HepG2 (cell line): ENCODE results near the gene FITM1. TPM values are rescaled to one million over a fixed set of nuclear protein-coding genes. Genes with fewer than 3 reads are reported as not detected.

Source experiments
- CAMTA2 ChIP-seq: sonication (generic); formaldehyde crosslinking; IDR thresholded peaks from 2 replicates; pipeline ENCODE4 v1.4.0; 2020; ENCODE audit warnings: mild to moderate bottlenecking, missing genetic modification reagents, borderline replicate concordance
- CREB1 ChIP-seq, 2 experiments: fragments of 450-650 bp in 1 of 2; IDR thresholded peaks; 2 replicates each; pipeline ENCODE4 v1.6.1; 2016 to 2017; ENCODE audit warnings: control low read depth in 1 of 2, mild to moderate bottlenecking in 1 of 2, missing compliant biosample characterization in 1 of 2, missing genetic modification characterization in 1 of 2
- ISL2 ChIP-seq: sonication (generic); formaldehyde crosslinking; IDR thresholded peaks from 2 replicates; pipeline ENCODE4 v1.5.0; 2020; ENCODE audit warnings: missing genetic modification reagents
- KAT7 ChIP-seq: IDR thresholded peaks from 2 replicates; pipeline ENCODE4 v1.6.1; 2018; ENCODE audit warnings: borderline replicate concordance, missing compliant biosample characterization
- KLF15 ChIP-seq: sonication (generic); formaldehyde crosslinking; IDR thresholded peaks from 2 replicates; pipeline ENCODE4 v1.8.1; 2023; ENCODE audit warnings: borderline replicate concordance, mild to moderate bottlenecking, inconsistent platforms, missing genetic modification reagents, mixed read lengths
- SIN3B ChIP-seq: fragments of 150-350 bp; IDR thresholded peaks from 2 replicates; pipeline ENCODE4 v1.6.1; 2014; ENCODE audit warnings: low read length
- SUZ12 ChIP-seq: fragments of 150-350 bp; IDR thresholded peaks from 2 replicates; pipeline ENCODE4 v1.6.1; 2014; ENCODE audit warnings: low read depth, low read length
- TBX3 ChIP-seq: fragments of 450-650 bp; IDR thresholded peaks from 2 replicates; pipeline ENCODE4 v1.6.1; 2017; ENCODE audit warnings: antibody characterized with exemption, mild to moderate bottlenecking, inconsistent platforms, borderline replicate concordance
- THAP11 ChIP-seq: IDR thresholded peaks from 2 replicates; pipeline ENCODE4 v1.6.1; 2016; ENCODE audit warnings: missing biosample characterization, missing genetic modification reagents
- ZBTB7B ChIP-seq: sonication (generic); formaldehyde crosslinking; IDR thresholded peaks from 2 replicates; pipeline ENCODE4 v1.4.0; 2020; ENCODE audit warnings: missing genetic modification reagents
- ZFP1 ChIP-seq: IDR thresholded peaks from 2 replicates; pipeline ENCODE4 v1.6.1; 2016
- ZNF235 ChIP-seq: sonication (generic); formaldehyde crosslinking; IDR thresholded peaks from 2 replicates; pipeline ENCODE4 v1.8.1; 2023; ENCODE audit warnings: mild to moderate bottlenecking, missing genetic modification reagents, borderline replicate concordance
- ZNF431 ChIP-seq: sonication (generic); formaldehyde crosslinking; IDR thresholded peaks from 2 replicates; pipeline ENCODE4 v1.9.0; 2022; ENCODE audit warnings: missing genetic modification reagents, low read depth, mild to moderate bottlenecking, borderline replicate concordance
- ZNF44 ChIP-seq: sonication (generic); formaldehyde crosslinking; IDR thresholded peaks from 2 replicates; pipeline ENCODE4 v1.5.1; 2020; ENCODE audit warnings: mild to moderate bottlenecking, missing genetic modification reagents
- polyA plus RNA-seq, 8 experiments: library from polyadenylated mRNA; depleted of rRNA in 3 of 8; stranded (reverse) in 7 of 8; unstranded in 1 of 8; fragments of >200 nt; fragmentation: Illumina TruSeq in 4 of 8; extraction: Trizol in 4 of 8; gene quantifications; 2 replicates each; pipeline versions ENCODE4 v1.2.1 to v1.2.3, GENCODE V29; 2011 to 2016; ENCODE audit warnings: low read depth in 4 of 8, missing spikeins in 1 of 8, mixed read lengths in 1 of 8; ENCODE audit not compliant: insufficient read depth in 1 of 8
- total RNA-seq, 5 experiments: library from RNA; depleted of rRNA; stranded (reverse); fragments of >200 nt; fragmentation: Illumina TruSeq; extraction: Trizol; gene quantifications; 2 replicates each; pipeline ENCODE4 v1.2.3, GENCODE V29; 2016; ENCODE audit warnings: low read depth in 1 of 5
- TF ChIP-seq, protein P1 (sequence below): sonication (generic); formaldehyde crosslinking; IDR thresholded peaks from 2 replicates; pipeline ENCODE4 v1.5.0; 2020; ENCODE audit warnings: mild to moderate bottlenecking, missing genetic modification reagents, borderline replicate concordance
- TF ChIP-seq, protein P2 (sequence below): IDR thresholded peaks from 2 replicates; pipeline ENCODE4 v1.6.1; 2016; ENCODE audit warnings: low read depth, missing genetic modification reagents, missing compliant biosample characterization
- TF ChIP-seq, protein P3 (sequence below): sonication (generic); formaldehyde crosslinking; IDR thresholded peaks from 2 replicates; pipeline ENCODE4 v1.4.0; 2020; ENCODE audit warnings: mild to moderate bottlenecking, low read depth, missing genetic modification reagents
- TF ChIP-seq, protein P4 (sequence below): sonication (generic); formaldehyde crosslinking; IDR thresholded peaks from 2 replicates; pipeline ENCODE4 v1.5.0; 2020; ENCODE audit warnings: missing genetic modification reagents
- TF ChIP-seq, protein P5 (sequence below): sonication (generic); formaldehyde crosslinking; IDR thresholded peaks from 2 replicates; pipeline ENCODE4 v1.8.1; 2023; ENCODE audit warnings: missing genetic modification reagents, mild to moderate bottlenecking, borderline replicate concordance

The FITM1 gene
- total and polyA plus RNA-seq, 2 of the 13 experiments (the other 11 are each of a cell fraction or from before 2014, with no cell fraction given), result 2.7 to 5.8 TPM

DNA sequence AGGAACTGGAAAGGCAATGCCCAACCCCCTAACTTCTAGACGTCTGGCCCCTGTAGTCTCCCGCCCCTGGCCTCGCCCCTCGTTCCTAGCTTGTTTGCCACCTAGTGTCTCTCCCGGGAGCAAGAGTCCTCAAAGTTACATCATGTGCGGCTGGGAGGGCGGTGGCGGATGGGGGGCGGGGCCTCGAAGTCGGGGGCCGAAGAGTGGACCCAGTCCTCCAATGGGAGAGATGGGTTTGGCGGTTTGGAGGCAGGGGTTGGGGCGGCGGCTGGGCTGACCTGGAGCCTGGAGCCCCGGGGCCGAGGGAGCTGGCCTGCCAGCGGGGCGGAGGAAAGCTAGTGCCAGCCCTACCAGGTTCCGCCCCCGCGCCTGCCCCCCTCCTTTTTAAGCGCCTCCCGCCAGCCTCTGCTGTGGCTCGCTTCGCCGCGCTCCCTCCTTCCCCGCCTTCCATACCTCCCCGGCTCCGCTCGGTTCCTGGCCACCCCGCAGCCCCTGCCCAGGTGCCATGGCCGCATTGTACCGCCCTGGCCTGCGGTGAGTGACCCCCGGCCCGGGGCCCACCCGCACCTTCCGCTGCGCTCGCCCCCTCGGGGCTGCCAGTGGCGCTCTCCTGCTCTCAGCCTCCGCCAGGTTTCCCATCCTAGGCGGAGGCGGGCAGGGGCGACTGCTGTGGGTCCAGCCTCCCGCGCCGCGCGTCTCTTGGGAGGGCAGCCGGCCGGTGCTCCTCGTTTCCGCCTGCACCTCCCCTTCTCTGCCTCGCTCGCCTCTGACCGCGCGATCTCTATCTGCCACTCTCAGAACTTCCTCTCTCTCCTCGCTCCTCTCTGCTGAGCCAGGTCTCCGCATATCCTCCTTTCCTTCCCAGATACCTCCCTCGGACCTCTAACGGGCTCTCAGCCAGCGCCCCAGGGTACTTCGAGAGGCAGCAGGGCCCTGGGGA is 36.3 kb upstream of the FITM1 start, which contains the start of gene PCK2 (continued):
- TF ChIP-seq, protein P1, sequence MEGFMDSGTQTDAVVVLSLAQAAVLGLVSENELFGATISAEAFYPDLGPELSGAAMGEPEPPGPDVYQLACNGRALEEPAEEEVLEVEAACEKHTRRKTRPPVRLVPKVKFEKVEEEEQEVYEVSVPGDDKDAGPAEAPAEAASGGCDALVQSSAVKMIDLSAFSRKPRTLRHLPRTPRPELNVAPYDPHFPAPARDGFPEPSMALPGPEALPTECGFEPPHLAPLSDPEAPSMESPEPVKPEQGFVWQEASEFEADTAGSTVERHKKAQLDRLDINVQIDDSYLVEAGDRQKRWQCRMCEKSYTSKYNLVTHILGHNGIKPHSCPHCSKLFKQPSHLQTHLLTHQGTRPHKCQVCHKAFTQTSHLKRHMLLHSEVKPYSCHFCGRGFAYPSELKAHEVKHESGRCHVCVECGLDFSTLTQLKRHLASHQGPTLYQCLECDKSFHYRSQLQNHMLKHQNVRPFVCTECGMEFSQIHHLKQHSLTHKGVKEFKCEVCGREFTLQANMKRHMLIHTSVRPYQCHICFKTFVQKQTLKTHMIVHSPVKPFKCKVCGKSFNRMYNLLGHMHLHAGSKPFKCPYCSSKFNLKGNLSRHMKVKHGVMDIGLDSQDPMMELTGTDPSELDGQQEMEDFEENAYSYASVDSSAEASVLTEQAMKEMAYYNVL (CRISPR knock-in tag), result peak; percentile 94
- TF ChIP-seq TBX3 (peak; percentile 41; the same call in 1 of the 2 replicates), ZBTB7B (CRISPR knock-in tag) (peak; percentile 94), ISL2 (CRISPR knock-in tag) (peak; percentile 92), SUZ12 (no peak), CREB1 (IDR thresholded peaks at IDR 0.05) (peak; percentile 57), CREB1 (CRISPR knock-in tag; IDR thresholded peaks at IDR 0.05) (no peak), CAMTA2 (peak; percentile 98), ZNF431 (no peak), ZFP1 (CRISPR knock-in tag) (0 out of 2 replicates have a peak, but pooled peaks have one; percentile 39), THAP11 (CRISPR knock-in tag) (peak; percentile 93), KAT7 (CRISPR knock-in tag) (peak; percentile 100), ZNF235 (CRISPR knock-in tag) (peak; percentile 99), KLF15 (peak; percentile 95), ZNF44 (CRISPR knock-in tag) (peak; percentile 63; the same call in 1 of the 2 replicates), SIN3B (no peak; the same call in 1 of the 2 replicates)
- TF ChIP-seq, protein P2, sequence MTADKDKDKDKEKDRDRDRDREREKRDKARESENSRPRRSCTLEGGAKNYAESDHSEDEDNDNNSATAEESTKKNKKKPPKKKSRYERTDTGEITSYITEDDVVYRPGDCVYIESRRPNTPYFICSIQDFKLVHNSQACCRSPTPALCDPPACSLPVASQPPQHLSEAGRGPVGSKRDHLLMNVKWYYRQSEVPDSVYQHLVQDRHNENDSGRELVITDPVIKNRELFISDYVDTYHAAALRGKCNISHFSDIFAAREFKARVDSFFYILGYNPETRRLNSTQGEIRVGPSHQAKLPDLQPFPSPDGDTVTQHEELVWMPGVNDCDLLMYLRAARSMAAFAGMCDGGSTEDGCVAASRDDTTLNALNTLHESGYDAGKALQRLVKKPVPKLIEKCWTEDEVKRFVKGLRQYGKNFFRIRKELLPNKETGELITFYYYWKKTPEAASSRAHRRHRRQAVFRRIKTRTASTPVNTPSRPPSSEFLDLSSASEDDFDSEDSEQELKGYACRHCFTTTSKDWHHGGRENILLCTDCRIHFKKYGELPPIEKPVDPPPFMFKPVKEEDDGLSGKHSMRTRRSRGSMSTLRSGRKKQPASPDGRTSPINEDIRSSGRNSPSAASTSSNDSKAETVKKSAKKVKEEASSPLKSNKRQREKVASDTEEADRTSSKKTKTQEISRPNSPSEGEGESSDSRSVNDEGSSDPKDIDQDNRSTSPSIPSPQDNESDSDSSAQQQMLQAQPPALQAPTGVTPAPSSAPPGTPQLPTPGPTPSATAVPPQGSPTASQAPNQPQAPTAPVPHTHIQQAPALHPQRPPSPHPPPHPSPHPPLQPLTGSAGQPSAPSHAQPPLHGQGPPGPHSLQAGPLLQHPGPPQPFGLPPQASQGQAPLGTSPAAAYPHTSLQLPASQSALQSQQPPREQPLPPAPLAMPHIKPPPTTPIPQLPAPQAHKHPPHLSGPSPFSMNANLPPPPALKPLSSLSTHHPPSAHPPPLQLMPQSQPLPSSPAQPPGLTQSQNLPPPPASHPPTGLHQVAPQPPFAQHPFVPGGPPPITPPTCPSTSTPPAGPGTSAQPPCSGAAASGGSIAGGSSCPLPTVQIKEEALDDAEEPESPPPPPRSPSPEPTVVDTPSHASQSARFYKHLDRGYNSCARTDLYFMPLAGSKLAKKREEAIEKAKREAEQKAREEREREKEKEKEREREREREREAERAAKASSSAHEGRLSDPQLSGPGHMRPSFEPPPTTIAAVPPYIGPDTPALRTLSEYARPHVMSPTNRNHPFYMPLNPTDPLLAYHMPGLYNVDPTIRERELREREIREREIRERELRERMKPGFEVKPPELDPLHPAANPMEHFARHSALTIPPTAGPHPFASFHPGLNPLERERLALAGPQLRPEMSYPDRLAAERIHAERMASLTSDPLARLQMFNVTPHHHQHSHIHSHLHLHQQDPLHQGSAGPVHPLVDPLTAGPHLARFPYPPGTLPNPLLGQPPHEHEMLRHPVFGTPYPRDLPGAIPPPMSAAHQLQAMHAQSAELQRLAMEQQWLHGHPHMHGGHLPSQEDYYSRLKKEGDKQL, result peak; percentile 84
- TF ChIP-seq, protein P3, sequence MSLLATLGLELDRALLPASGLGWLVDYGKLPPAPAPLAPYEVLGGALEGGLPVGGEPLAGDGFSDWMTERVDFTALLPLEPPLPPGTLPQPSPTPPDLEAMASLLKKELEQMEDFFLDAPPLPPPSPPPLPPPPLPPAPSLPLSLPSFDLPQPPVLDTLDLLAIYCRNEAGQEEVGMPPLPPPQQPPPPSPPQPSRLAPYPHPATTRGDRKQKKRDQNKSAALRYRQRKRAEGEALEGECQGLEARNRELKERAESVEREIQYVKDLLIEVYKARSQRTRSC (CRISPR knock-in tag), result no peak; the same call in 1 of the 2 replicates
- TF ChIP-seq, protein P4, sequence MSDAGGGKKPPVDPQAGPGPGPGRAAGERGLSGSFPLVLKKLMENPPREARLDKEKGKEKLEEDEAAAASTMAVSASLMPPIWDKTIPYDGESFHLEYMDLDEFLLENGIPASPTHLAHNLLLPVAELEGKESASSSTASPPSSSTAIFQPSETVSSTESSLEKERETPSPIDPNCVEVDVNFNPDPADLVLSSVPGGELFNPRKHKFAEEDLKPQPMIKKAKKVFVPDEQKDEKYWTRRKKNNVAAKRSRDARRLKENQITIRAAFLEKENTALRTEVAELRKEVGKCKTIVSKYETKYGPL, result peak; percentile 93
- TF ChIP-seq, protein P5, sequence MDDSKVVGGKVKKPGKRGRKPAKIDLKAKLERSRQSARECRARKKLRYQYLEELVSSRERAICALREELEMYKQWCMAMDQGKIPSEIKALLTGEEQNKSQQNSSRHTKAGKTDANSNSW, result no peak; the same call in none of the 2 replicates
